A549 (cell line): Measurements from ENCODE around the gene PSMB5.

Experiments used
- HOXB13 ChIP-seq: fragments of 250-450 bp; sonication (Bioruptor Pico); IDR thresholded peaks from 2 replicates; pipeline ENCODE4 v1.5.0; 2020; ENCODE audit warnings: low read depth, mild to moderate bottlenecking, moderate library complexity
- HOXB5 ChIP-seq: fragments of 250-450 bp; sonication (Bioruptor Pico); IDR thresholded peaks from 2 replicates; pipeline ENCODE4 v1.5.0; 2020; ENCODE audit warnings: mild to moderate bottlenecking, moderate library complexity

- no peak for TF ChIP-seq HOXB13 (CRISPR knock-in tag)
- TF ChIP-seq HOXB5 (CRISPR knock-in tag), result no peak
Measured at GRCh38 chr14:23042162-23042965, 7.7 kb upstream of the PSMB5 start, which contains the start of gene PSMB11.
